HG02852 (cell line): Measurements from ENCODE around the gene SETD5.

Source experiments
- ATAC-seq: cut with Tn5 transposase; IDR thresholded peaks from one replicate; pipeline ENCODE4 v1.9.1; 2021; ENCODE audit warnings: mild to moderate bottlenecking, moderate library complexity; ENCODE audit not compliant: unreplicated experiment

SETD5 gene

DNA sequence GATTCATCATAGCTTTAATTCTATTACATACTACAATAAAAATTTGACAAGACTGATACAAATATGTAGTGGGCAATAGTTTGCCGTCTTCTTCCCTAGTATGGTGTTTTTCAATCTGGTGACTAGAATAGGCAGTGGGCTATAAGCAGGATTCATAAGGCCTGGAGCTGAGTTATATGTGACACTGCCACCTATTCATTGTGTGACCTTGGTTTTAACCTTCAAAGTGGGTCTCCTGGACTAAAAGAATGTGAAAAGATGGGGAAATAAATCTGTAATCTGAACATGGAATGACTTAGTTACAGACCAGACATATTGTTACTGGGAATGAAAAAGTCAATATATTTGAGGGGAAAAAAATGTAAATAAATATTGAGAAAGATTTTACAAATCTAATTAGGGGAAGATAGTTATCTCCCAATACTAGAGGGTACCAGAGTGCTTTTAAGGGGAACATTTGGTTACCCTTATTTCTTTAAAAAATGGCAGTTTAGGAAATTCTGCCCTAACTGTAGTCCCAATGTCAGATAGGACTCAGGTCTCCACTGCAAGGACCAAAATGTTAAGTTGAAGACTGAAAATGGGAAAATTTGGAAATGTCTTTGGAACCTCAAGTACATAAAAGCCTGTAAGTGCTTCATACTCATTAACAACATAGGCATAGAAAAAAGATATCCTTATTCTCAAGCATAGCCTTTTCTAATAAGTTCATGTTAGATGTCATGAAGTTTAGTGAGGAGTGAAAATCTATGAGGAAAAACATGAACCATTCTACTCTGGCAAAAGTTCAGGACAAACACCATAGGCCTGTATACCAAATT lies 10.7 kb upstream of the SETD5 start:
- no peak for ATAC-seq

- no peak for ATAC-seq
Observed at GRCh38 chr3:9387322-9387655, 10.1 kb upstream of the SETD5 start.

GRCh38 chr3:9388142-9388541 lies 9.3 kb upstream of the SETD5 start:
- ATAC-seq, result no peak

DNA sequence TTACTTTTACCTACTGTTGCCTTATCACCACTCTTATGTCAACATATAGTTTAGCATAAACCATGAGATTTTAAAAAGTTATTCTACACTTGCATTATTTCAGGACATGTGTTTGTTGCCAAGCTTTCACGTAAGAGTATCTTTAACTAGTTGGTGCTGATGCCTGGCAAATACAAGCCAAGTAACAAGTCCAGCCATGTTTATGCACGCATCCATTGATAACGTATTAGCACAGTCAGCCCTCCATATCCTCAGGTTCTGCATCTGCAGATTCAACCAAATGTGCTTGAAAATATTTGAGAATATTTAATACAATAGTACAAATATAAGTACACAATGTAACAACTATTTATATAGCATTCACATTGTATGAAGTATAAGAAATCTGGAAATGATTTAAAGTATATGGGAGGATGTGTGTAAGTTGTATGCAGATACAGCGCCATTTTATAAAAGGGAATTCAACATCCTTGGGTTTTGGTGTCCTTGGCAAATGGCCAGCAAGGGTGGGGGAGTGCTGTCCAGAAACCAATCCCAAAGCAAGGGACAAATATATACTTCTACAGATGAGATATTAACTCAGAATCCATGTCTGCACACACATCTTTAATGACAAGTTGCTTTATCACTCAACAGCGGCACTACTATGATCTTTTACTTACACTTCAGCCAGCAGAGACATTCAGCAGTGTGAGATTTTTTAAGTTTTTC lies 8.7 kb upstream of the SETD5 start:
- no peak for ATAC-seq

- no peak for ATAC-seq
Observed at GRCh38 chr3:9390265-9390888, 7.0 kb upstream of the SETD5 start.

DNA sequence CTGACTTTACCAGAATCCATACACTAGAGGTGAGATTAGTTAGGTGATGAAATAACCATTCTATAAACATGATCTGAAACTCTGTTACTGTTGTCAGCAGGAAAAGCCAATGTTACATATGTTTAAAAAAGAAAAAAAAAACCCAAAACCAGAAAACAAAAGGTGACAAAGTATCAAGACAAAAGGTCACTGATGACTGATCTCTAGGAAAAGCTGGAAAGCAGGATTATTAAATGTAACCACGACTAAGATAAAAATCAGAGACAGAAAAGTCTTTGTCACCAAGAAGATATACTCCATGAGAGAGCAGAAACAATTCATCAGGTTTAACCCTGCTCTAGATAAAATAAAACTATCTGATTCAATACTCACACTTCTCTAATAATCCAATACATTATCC lies 5.4 kb upstream of the SETD5 start:
- ATAC-seq, result no peak

DNA sequence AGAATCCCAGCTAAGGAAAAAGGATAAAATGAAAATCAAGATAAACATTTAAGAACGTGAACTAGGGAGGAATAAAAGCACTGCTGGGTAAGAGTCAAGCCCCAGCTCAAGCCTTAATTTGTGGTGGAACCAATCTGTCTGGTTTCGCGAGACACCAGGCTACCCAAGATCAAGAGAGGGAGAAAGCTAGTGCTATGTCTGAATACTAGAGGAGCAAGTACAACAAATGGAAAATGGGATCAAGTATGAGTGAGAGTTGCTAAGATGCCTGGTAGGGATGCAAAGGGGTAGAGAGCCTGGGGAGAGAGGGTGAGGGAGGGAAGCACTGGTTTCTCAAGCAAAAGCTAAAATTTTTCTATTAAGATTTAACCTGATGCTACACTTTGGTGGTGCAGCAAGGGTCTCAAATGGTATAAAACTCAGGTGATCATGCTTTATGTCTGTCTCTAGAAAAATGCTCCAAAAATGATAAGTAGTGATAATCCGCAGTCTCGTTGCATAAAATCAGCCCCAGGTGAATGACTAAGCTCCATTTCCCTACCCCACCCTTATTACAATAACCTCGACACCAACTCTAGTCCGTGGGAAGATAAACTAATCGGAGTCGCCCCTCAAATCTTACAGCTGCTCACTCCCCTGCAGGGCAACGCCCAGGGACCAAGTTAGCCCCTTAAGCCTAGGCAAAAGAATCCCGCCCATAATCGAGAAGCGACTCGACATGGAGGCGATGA lies 1.7 kb upstream of the SETD5 start:
- no peak for ATAC-seq

GRCh38 chr3:9396301-9396631 lies 1.1 kb upstream of the SETD5 start:
- ATAC-seq, result peak; percentile 32

DNA sequence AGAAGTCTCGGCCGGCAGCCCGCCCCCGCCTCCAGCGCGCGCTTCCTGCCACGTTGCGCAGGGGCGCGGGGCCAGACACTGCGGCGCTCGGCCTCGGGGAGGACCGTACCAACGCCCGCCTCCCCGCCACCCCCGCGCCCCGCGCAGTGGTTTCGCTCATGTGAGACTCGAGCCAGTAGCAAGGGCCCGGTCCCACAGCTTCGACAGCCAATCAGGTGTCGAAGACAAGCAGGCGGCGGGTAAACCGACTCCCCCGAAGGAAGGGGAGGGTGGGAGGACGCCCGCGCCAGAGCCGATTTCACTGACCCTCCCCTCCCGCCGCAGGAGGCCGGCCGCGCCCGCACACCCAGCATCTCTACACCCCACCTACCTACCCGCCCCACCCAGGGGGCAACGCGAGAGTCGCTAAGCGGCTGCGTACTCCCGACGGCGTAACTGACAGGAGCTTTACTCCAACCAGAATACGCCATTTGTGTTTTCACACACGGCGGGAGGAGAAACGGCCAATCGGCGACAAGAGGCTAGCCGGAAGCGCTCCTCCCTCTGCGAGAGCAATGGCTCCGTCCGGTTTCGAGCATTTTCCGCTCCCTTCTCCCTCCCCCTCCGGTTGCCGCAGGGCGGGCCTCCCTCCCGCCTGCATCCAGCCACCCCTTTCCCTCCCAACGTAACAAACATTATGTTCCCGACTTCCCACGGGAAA lies 633 bp upstream of the SETD5 start:
- ATAC-seq, result peak; percentile 74

DNA sequence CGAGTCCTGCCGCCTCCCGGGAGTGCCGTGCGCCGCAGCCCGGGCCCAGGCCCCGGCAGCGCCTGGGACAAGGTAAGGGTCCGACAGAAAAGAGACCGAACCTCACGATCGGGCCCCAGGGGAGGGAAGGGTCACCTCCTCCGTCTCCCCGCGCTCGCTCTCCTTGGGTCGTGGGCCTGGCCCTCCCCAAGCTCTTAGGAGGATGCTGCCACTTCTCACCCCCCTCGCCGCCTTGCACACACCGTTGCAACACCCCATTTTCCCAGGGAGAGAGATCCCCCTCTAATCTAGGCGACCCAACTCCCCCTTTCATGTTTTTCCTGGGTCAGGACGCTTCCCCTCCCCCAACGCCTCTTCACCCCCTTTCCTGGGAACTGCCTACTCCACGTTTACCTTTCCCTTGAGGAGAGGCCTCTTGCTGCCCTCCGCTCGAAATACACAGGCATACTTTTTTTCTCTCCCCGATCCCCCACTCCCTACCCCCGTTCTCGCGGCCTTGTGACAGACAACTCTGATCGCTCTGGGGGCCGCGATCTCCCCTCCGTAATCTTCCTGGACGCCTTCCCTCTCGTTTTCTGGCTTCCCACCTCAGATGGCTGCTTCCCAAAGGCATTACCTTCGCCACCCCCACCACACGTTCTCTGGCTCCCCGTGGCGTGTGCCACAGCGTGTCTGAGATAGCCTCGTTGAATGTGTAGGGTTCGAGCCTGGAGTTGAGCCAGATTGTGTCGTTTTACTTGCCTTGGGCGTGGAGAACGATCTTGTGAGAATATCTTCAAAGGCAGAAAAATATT lies 688 bp downstream of the SETD5 start:
- no peak for ATAC-seq

DNA sequence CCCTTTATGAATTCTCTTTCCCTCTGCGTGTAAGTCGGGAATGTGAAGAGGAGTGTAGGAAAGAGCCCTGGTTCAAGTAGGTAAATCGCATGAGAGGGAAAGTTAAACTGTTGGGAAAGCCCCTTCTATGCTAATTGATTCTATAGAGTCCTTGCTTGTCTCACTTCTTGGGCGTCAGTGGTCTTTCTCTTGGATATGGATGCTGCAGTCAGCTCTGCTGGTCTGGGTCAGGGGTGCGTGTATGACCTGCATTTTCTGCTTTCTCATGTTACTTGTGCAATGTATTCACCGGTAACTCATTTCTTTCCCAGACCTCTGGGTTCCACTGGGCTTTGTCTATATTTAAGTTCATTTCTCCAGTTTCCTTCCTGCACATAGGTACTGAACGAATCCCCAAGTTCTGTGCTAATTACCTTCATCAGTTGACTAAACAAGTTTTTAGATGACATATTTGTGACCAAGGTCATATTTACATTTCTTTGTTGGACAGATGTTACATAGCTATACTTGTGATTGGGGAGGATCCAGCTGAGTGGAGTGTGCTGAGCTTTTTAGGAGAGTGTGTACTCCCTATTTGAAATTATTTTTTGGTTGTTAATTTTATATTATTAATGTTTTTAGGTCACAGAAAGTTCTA lies 1.4 kb downstream of the SETD5 start:
- ATAC-seq, result no peak

- no peak for ATAC-seq
Observed at GRCh38 chr3:9399337-9399703, 1.9 kb downstream of the SETD5 start.

DNA sequence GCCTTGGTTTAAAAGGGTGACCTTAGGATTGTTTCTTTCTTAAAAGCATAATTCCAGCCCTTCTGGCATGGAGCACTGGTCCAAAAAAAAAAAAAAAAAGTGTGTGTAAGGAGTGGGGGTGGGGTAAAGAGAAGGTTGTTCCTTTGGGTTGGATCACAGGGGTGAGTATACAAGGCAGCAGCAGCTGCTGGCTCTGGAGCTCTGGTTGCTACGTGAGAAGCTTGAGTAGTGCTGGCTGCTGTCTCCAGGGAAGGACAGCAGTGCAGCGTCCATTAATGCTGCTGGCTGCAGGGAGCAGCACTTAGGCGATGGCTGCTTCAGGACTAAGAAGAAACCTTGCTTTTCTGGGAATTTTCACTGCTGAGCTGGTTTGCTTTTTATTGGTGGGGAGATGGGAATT lies 2.3 kb downstream of the SETD5 start:
- ATAC-seq, result no peak

- no peak for ATAC-seq
Observed at GRCh38 chr3:9400616-9401015, 3.2 kb downstream of the SETD5 start.

- no peak for ATAC-seq
Observed at GRCh38 chr3:9401986-9402385, 4.6 kb downstream of the SETD5 start.

DNA sequence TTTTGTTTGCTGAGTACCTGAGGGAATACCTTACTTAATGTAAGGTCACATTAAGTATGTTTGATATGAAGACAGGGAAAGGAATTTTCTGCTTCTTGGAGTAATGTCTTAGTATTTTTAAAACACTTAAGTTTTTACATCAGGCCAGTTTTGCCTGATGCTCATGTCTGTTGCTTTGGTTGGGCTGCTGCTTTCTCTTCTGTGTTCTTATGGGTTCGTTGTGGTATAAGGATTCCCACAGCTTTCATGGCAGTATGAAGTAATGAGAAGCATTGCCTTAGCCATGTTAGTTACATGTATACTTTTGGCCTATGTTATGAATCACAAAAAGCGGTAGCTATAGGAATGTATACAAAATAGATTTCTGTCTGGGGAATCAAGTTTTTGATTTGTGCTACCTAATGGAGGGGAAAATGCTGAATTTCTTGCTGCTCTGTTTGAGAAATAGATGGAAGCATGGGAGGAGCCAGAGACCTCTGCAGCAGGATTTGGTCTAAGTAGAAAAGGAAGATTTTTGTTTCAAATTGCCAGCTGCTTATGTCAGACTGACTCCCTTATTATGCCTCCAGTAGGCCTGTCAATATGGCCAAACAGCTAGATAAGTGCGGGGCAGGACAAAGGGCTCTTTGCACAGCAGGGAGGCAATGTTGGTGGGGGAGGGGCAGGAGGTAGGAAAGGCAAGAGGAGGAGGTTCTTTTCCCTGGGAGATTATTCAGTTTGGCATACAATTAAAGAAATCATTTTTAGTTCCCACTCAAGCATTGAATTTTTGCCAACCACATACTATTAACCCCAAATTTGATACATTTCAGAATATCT lies 5.2 kb downstream of the SETD5 start:
- ATAC-seq, result no peak

DNA sequence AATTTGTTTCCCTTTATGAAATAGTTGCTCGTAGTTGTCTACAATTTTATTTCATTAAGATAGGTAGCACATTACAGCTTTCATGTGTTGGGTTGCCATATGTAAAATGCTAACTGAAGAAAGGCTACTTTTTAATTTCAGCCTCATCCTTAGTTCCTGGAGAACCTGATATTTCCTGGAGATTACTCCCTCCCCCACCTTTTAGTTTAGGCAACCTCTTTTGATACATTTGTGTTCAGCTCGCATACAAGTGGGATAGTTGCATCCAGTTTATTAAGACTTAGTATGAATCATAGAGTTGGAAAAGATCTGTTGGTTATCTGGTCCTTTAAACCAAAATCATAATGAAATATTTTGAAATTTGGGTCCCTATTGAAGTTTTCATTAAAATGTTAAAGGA lies 6.0 kb downstream of the SETD5 start:
- no peak for ATAC-seq

GRCh38 chr3:9404680-9405079 lies 7.3 kb downstream of the SETD5 start:
- no peak for ATAC-seq

- ATAC-seq, result no peak
Observed at GRCh38 chr3:9405756-9406155, 8.3 kb downstream of the SETD5 start.
